K562 (cell line): ENCODE data around the gene SNAI1. TPM values are rescaled to one million over a fixed set of nuclear protein-coding genes. Genes with fewer than 3 reads are reported as not detected.

Experiments used
- ERF ChIP-seq: fragments of 450-650 bp; formaldehyde crosslinking; IDR thresholded peaks from 2 replicates; pipeline ENCODE4 v1.4.0; 2020; ENCODE audit warnings: mild to moderate bottlenecking, mixed read lengths
- GATA2 ChIP-seq: sonication (generic); formaldehyde crosslinking; IDR thresholded peaks from 2 replicates; pipeline ENCODE4 v1.4.0; 2020; ENCODE audit warnings: mild to moderate bottlenecking, missing genetic modification reagents
- KAT2B ChIP-seq: IDR thresholded peaks from one replicate; pipeline ENCODE4 v1.6.1; 2012; ENCODE audit warnings: low read depth, mild to moderate bottlenecking, control low read depth, inconsistent platforms, low read length, moderate library complexity
- KLF1 ChIP-seq: fragments of 450-650 bp; IDR thresholded peaks from 2 replicates; pipeline ENCODE4 v1.6.1; 2016; ENCODE audit warnings: missing genetic modification characterization, missing compliant biosample characterization
- MYNN ChIP-seq, 2 experiments: sonication (generic); formaldehyde crosslinking in 1 of 2; IDR thresholded peaks; 2 replicates each; pipeline versions ENCODE4 v1.5.0 to v1.6.1; 2016 to 2020; ENCODE audit warnings: antibody characterized with exemption in 1 of 2, missing genetic modification reagents in 1 of 2
- NKRF ChIP-seq: fragments of 450-650 bp; IDR thresholded peaks from 2 replicates; pipeline ENCODE4 v1.6.1; 2016; ENCODE audit warnings: borderline replicate concordance
- SPI1 ChIP-seq: IDR thresholded peaks from 2 replicates; pipeline ENCODE4 v1.6.1; 2011; ENCODE audit warnings: low read depth, low read length, control low read depth, borderline replicate concordance
- ZNF76 ChIP-seq: fragments of 250-450 bp; sonication (Bioruptor Pico); IDR thresholded peaks from 2 replicates; pipeline ENCODE4 v1.4.0; 2020; ENCODE audit warnings: mild to moderate bottlenecking, moderate library complexity, borderline replicate concordance
- polyA plus RNA-seq, 8 experiments: library from polyadenylated mRNA; depleted of rRNA in 4 of 8; stranded (reverse) in 5 of 8; unstranded in 3 of 8; fragments of >200 nt; fragmentation: Nextera tagmentation in 2 of 8; fragmentation: Illumina TruSeq in 1 of 8; extraction: Ambion mirVana in 2 of 8; extraction: Trizol in 1 of 8; gene quantifications; 2 replicates each; pipeline versions ENCODE4 v1.2.1 to v1.2.3, GENCODE V29; 2011 to 2014; ENCODE audit warnings: inconsistent platforms in 1 of 8, missing spikeins in 1 of 8
- total RNA-seq, 7 experiments: library from RNA; depleted of rRNA in 6 of 7; stranded (reverse); fragments of >200 nt in 6 of 7; fragmentation: Illumina TruSeq in 2 of 7; extraction: Trizol in 2 of 7; gene quantifications; 2 replicates each; pipeline versions ENCODE4 v1.2.1 to v1.2.3, GENCODE V29; 2011 to 2021; ENCODE audit warnings: low replicate concordance in 1 of 7

SNAI1 gene
- total and polyA plus RNA-seq, 9 of the 15 experiments (the other 6 are each of a cell fraction or from before 2014, with no cell fraction given) = 0.32 to 11.6 (median 2.0) TPM

GRCh38 chr20:49982346-49983122 is at the start of gene SNAI1 (continued):
- TF ChIP-seq NKRF (peak; percentile 84; the same call in 1 of the 2 replicates), ZNF76 (CRISPR knock-in tag) (peak; percentile 70; the same call in 1 of the 2 replicates), KLF1 (tag) (no peak), GATA2 (no peak), SPI1 (peak; percentile 58; the same call in 1 of the 2 replicates), KAT2B (peak; percentile 72), MYNN (IDR thresholded peaks at IDR 0.05) (0 out of 2 replicates have a peak, but pooled peaks have one; percentile 21), MYNN (CRISPR knock-in tag; IDR thresholded peaks at IDR 0.05) (no peak), ERF (CRISPR knock-in tag) (peak; percentile 78; the same call in 1 of the 2 replicates)
- TF ChIP-seq, all 486 proteins: peak for 190
